ENCODE results near the gene CPSF6. TPM values are rescaled to one million over a fixed set of nuclear protein-coding genes. Genes with fewer than 3 reads are reported as not detected.
A peak's percentile ranks its signal among the peaks of the same experiment; 100 is the strongest.

Gene CPSF6
- total and polyA plus RNA-seq, 10 donors = 16.9 to 75.7 (median 58.2) TPM

DNA sequence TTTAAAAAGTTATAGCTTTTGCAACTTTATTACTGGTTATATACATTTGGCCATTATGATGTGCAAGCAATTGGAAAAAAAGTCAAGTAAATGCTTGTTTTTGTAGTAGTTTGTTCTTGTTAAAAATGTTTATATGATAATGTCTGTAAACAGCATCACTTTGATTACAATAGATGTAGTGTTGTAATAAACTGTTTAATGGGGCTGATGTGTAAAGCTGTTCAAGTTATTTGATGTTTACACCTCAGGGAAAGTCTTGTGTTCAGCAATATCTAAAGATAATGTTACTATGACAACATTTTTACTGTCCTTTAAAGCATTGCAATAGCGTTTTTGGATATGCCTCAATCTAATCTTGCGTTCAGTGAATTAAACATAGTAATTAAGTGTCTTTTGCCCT lies 30.4 kb downstream of the CPSF6 start:
- no peaks in the 10 kb centered on the region for H3K9me3 ChIP-seq
- no peak overlapping the region for H3K4me3 ChIP-seq
- no peak for TF ChIP-seq POLR2AphosphoS5 (IDR thresholded peaks at IDR 0.05)
- no peak for TF ChIP-seq CTCF (IDR thresholded peaks at IDR 0.05 in 8 of 11, conservative IDR thresholded peaks at IDR 0.05 in 3 of 11)
- TF ChIP-seq POLR2A (IDR thresholded peaks at IDR 0.05) = no peak
- 92 to 96% (median 95%) methylated on average over 2 of the region's 2 CpGs for WGBS, 5 donors
- H3K4me1 ChIP-seq = peaks cover 0 to 3% (median 0%) of the 10 kb centered on the region in 6 donors
- no peak overlapping the region for H3K27ac ChIP-seq
- H3K36me3 ChIP-seq = peaks cover 0 to 68% (median 17%) of the 10 kb centered on the region in 6 donors
- intact Hi-C loops (cut with DNase I; ENCODE audit: low total_unique reads) = loop anchor here (10.0 kb wide), 1 partner anchor 425 kb away; no protein-coding TSS in a partner anchor
- DNase-seq = no peak
- H3K27me3 ChIP-seq (replicated peaks in 1 of 7) = no peaks in the 10 kb centered on the region

DNA sequence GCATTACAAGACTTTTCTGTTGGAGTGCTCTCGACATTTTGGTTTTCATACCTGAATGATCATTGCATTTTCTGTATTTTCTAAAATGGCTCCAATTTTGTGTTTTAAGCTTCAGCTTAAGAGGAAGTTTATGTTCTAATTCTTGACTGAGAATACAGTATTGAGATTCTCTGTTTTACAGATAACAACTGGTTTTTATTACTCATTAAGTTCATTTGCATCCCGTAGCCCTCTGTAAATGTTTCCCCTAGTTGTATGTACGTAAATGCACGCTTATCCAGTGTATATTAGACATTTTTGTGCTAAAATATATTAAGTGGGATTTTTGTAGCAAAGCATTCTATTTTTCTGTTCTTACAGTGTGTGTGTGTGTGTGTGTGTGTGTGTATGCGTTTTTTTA lies 33.1 kb downstream of the CPSF6 start:
- no peaks in the 10 kb centered on the region for H3K27me3 ChIP-seq (replicated peaks in 1 of 7)
- 85 to 96% (median 95%) methylated on average over 5 of the region's 5 CpGs for WGBS, 5 donors
- no peak for DNase-seq
- intact Hi-C loops (cut with DNase I; ENCODE audit: low total_unique reads) = no loop called here
- no peak for TF ChIP-seq POLR2AphosphoS5 (IDR thresholded peaks at IDR 0.05)
- TF ChIP-seq POLR2A (IDR thresholded peaks at IDR 0.05) = no peak
- no peak for TF ChIP-seq CTCF (IDR thresholded peaks at IDR 0.05 in 8 of 11, conservative IDR thresholded peaks at IDR 0.05 in 3 of 11)
- H3K9me3 ChIP-seq = no peaks in the 10 kb centered on the region
- H3K27ac ChIP-seq = no peak overlapping the region
- peaks cover 0 to 40% (median 13%) of the 10 kb centered on the region in 6 donors for H3K36me3 ChIP-seq
- H3K4me1 ChIP-seq = peaks cover 0 to 13% (median 5%) of the 10 kb centered on the region in 6 donors
- no peak overlapping the region for H3K4me3 ChIP-seq

- no peak overlapping the region for H3K27ac ChIP-seq
- no peaks in the 10 kb centered on the region for H3K9me3 ChIP-seq
- H3K36me3 ChIP-seq = peaks cover 0 to 19% (median 5%) of the 10 kb centered on the region in 6 donors
- intact Hi-C loops (cut with DNase I; ENCODE audit: low total_unique reads) = no loop called here
- TF ChIP-seq CTCF (IDR thresholded peaks at IDR 0.05 in 8 of 11, conservative IDR thresholded peaks at IDR 0.05 in 3 of 11) = no peak
- no peak for TF ChIP-seq POLR2A (IDR thresholded peaks at IDR 0.05)
- TF ChIP-seq POLR2AphosphoS5 (IDR thresholded peaks at IDR 0.05) = no peak
- no peak overlapping the region for H3K4me3 ChIP-seq
- H3K4me1 ChIP-seq = peaks cover 0 to 13% (median 5%) of the 10 kb centered on the region in 6 donors
- no peak for DNase-seq
- WGBS, 5 donors = 74 to 88% (median 82%) methylated on average over 1 of the region's 1 CpG
- no peaks in the 10 kb centered on the region for H3K27me3 ChIP-seq (replicated peaks in 1 of 7)
Observed at GRCh38 chr12:69274861-69275260, 35.5 kb downstream of the CPSF6 start.

DNA sequence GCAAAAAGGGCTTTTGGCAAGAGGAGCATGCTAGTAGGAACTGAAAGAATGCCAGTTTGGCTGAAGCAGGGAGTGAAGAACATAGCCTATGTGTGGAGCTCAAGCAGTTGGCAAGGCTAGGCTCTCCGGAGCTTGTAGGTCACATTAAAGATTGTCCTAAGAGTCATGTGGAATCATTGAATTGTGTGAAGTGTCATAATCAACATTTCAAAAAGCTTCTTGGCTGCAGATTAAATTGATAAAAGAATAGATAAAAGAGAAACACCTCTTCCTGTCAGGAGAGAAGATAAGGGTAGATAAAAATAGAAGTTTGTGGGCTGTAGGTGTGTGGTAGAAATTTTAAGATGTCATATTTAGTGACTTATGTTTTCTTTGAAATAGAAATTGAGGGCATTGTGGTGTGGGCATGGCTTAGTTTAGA lies 36.1 kb downstream of the CPSF6 start:
- intact Hi-C loops (cut with DNase I; ENCODE audit: low total_unique reads) = no loop called here
- Histone ChIP-seq H3K4me1 (peaks cover 0 to 13% (median 5%) of the 10 kb centered on the region in 6 donors), H3K27me3 (replicated peaks in 1 of 7) (no peaks in the 10 kb centered on the region), H3K4me3 (no peak overlapping the region), H3K27ac (no peak overlapping the region), H3K36me3 (peaks cover 0 to 13% (median 4%) of the 10 kb centered on the region in 6 donors), H3K9me3 (no peaks in the 10 kb centered on the region)
- TF ChIP-seq POLR2AphosphoS5 (IDR thresholded peaks at IDR 0.05) = peak in 1 of 3 donors; percentile 16
- no peak for TF ChIP-seq CTCF (IDR thresholded peaks at IDR 0.05 in 8 of 11, conservative IDR thresholded peaks at IDR 0.05 in 3 of 11)
- no peak for TF ChIP-seq POLR2A (IDR thresholded peaks at IDR 0.05)
- 43 to 64% (median 59%) methylated on average over 1 of the region's 1 CpG for WGBS, 5 donors
- no peak for DNase-seq

Measured in spleen (tissue), 11 donors.